Measurements from ENCODE around the gene CKAP2L. TPM values are rescaled to one million over a fixed set of nuclear protein-coding genes. Genes with fewer than 3 reads are reported as not detected.
A peak's percentile ranks its signal among the peaks of the same experiment; 100 is the strongest.
"Not testable (repeated sequence)": the region's sequence is repeated elsewhere in the genome, so short reads cannot be mapped to it uniquely, and the experiment has no call there.

Gene CKAP2L
- total and polyA plus RNA-seq, 9 of the 15 experiments (the other 6 are each of a cell fraction or from before 2014, with no cell fraction given) = 10.4 to 21.9 (median 14.2) TPM

- H3K27me3 ChIP-seq (ENCODE audit: control insufficient read depth in 2 of 2, insufficient read depth in 2 of 2, low read length in 2 of 2); CTCF ChIA-PET (ENCODE audit: low intra/inter-chr PET ratio); FAIRE-seq; H3K9me1 ChIP-seq (ENCODE audit: control insufficient read depth, insufficient read depth, low read length); H3K4me3 ChIP-seq; H4K20me1 ChIP-seq (replicated peaks; ENCODE audit: control insufficient read depth, insufficient read depth, low read length); DNase-seq (ENCODE audit: extremely low read depth in 1 of 4, low spot score in 3 of 4); H3K79me2 ChIP-seq (ENCODE audit: control insufficient read depth, insufficient read depth, low read length); in situ Hi-C loops (cut with MboI); H3K36me3 ChIP-seq (ENCODE audit: control insufficient read depth, insufficient read depth, low read length); H3K9me3 ChIP-seq (replicated peaks; ENCODE audit: control insufficient read depth, insufficient read depth, low read depth, low read length); BruUV-seq (replicated peaks); TF ChIP-seq ATF3 (CRISPR knock-in tag; conservative IDR thresholded peaks at IDR 0.05): not testable (repeated sequence)
- 35% methylated on average over 9 of the region's 9 CpGs for WGBS (ENCODE audit: insufficient coverage, low coverage, missing lambda C conversion rate)
- intact Hi-C loops (cut with micrococcal nuclease) = loop anchor here (5.0 kb wide), 1 partner anchor 60 kb away; the partner anchor contains the start of gene SLC20A1
- peak overlapping the region; percentile 92 for H2AFZ ChIP-seq (ENCODE audit: low read depth, low read length)
- peak overlapping the region in 1 of 2 experiments; percentile 37; a peak in 1 of 4 replicates for H3K9ac ChIP-seq (ENCODE audit: insufficient read depth in 1 of 2, low read depth in 2 of 2, low read length in 2 of 2)
- peaks cover 32 to 54% of the 10 kb centered on the region in 2 experiments for H3K4me1 ChIP-seq (replicated peaks in 1 of 2; ENCODE audit: control insufficient read depth in 2 of 2, insufficient read depth in 2 of 2, low read length in 2 of 2)
- peak in 1 of 2 experiments; percentile 35; a peak in 1 of 4 replicates for TF ChIP-seq ARNT (IDR thresholded peaks at IDR 0.05)
- peak; percentile 89 for TF ChIP-seq CEBPB (tag; IDR thresholded peaks at IDR 0.05)
- TF ChIP-seq CEBPG (CRISPR knock-in tag; IDR thresholded peaks at IDR 0.05) = peak; percentile 76
- TF ChIP-seq CEBPG (tag; conservative IDR thresholded peaks at IDR 0.05 in 1 of 2, IDR thresholded peaks at IDR 0.05 in 1 of 2) = peak; percentile 77 to 87
- TF ChIP-seq IRF9 (tag; IDR thresholded peaks at IDR 0.05) = 0 out of 2 replicates have a peak, but pooled peaks have one; percentile 44
- TF ChIP-seq ATF3 (IDR thresholded peaks at IDR 0.05) = peak; percentile 84
- 0 out of 2 replicates have a peak, but pooled peaks have one; percentile 26 for TF ChIP-seq TRIM25 (IDR thresholded peaks at IDR 0.05; ENCODE audit: borderline replicate concordance)
- TF ChIP-seq CXXC5 (CRISPR knock-in tag; IDR thresholded peaks at IDR 0.05) = peak; percentile 5; the same call in 1 of the 2 replicates
- peak overlapping the region; percentile 73 for H3K27ac ChIP-seq (ENCODE audit: extremely low read depth, low read depth, low read length)
- 0 out of 3 replicates have a peak, but pooled peaks have one; percentile 8 for ATAC-seq
- peak overlapping the region; percentile 61 for H3K4me2 ChIP-seq (ENCODE audit: insufficient read depth, low read length)
- POLR2A ChIA-PET = interaction anchor here (0.6 to 2.9 kb wide), 10 partner anchors 12 to 223 kb away, joined by 3 to 19 read pairs (median 6); no protein-coding TSS in a partner anchor
These were observed 57.5 kb downstream of the CKAP2L start for GRCh38 chr2:112706947-112707346.
